ENCODE measurements around the gene RND2. TPM values are rescaled to one million over a fixed set of nuclear protein-coding genes. Genes with fewer than 3 reads are reported as not detected.
A peak's percentile ranks its signal among the peaks of the same experiment; 100 is the strongest.

The RND2 gene
- total and polyA plus RNA-seq, 2 of the 13 experiments (the other 11 are each of a cell fraction or from before 2014, with no cell fraction given): 0.05 to 0.11 TPM

GRCh38 chr17:43021741-43022512 lies 3.1 kb upstream of the RND2 start, which contains the start of gene VAT1 (continued):
- peak; percentile 94 for TF ChIP-seq E2F2 (CRISPR knock-in tag; IDR thresholded peaks at IDR 0.05; ENCODE audit: borderline replicate concordance)
- no peak for TF ChIP-seq SMARCC2 (IDR thresholded peaks at IDR 0.05)
- no peak for TF ChIP-seq FOXJ3 (CRISPR knock-in tag; IDR thresholded peaks at IDR 0.05; ENCODE audit: borderline replicate concordance)
- TF ChIP-seq ZNF569 (CRISPR knock-in tag; IDR thresholded peaks at IDR 0.05; ENCODE audit: borderline replicate concordance): no peak
- TF ChIP-seq PHB2 (IDR thresholded peaks at IDR 0.05; ENCODE audit: partially characterized antibody): no peak
- peak; percentile 95; the same call in 1 of the 2 replicates for TF ChIP-seq ZMYM3 (CRISPR knock-in tag; IDR thresholded peaks at IDR 0.05)
- peak; percentile 79 for TF ChIP-seq SMYD3 (CRISPR knock-in tag; IDR thresholded peaks at IDR 0.05)
- peak; percentile 83; the same call in 1 of the 2 replicates for TF ChIP-seq ZNF232 (CRISPR knock-in tag; IDR thresholded peaks at IDR 0.05; ENCODE audit: borderline replicate concordance)
- peak; percentile 45 for TF ChIP-seq AGO1 (IDR thresholded peaks at IDR 0.05; ENCODE audit: low read depth, low read length, poor library complexity, severe bottlenecking)
- TF ChIP-seq KMT2B (CRISPR knock-in tag; IDR thresholded peaks at IDR 0.05): no peak; the same call in 1 of the 2 replicates
- TF ChIP-seq HIC2 (CRISPR knock-in tag; IDR thresholded peaks at IDR 0.05; ENCODE audit: low read depth): no peak; the same call in 1 of the 2 replicates
- no peak for TF ChIP-seq GTF2F1 (IDR thresholded peaks at IDR 0.05; ENCODE audit: low read length)
- TF ChIP-seq ZNF563 (CRISPR knock-in tag; IDR thresholded peaks at IDR 0.05): peak; percentile 88
- 0 out of 2 replicates have a peak, but pooled peaks have one; percentile 16 for TF ChIP-seq ZNF879 (CRISPR knock-in tag; IDR thresholded peaks at IDR 0.05)
- TF ChIP-seq ONECUT2 (CRISPR knock-in tag; IDR thresholded peaks at IDR 0.05): peak; percentile 31; the same call in 1 of the 2 replicates
- TF ChIP-seq ERF (CRISPR knock-in tag; IDR thresholded peaks at IDR 0.05): peak; percentile 71; the same call in 1 of the 2 replicates
- peak; percentile 88; the same call in 1 of the 2 replicates for TF ChIP-seq ZNF275 (CRISPR knock-in tag; IDR thresholded peaks at IDR 0.05; ENCODE audit: borderline replicate concordance)
- TF ChIP-seq TFDP2 (CRISPR knock-in tag; IDR thresholded peaks at IDR 0.05): no peak
- TF ChIP-seq TRIM24 (CRISPR knock-in tag; IDR thresholded peaks at IDR 0.05): no peak
- TF ChIP-seq BCL3 (CRISPR knock-in tag; IDR thresholded peaks at IDR 0.05): peak; percentile 74
- TF ChIP-seq ZNF121 (CRISPR knock-in tag; IDR thresholded peaks at IDR 0.05): no peak
- peak; percentile 37; the same call in 1 of the 2 replicates for TF ChIP-seq ZNF253 (CRISPR knock-in tag; IDR thresholded peaks at IDR 0.05; ENCODE audit: borderline replicate concordance)
- no peak; the same call in 1 of the 2 replicates for TF ChIP-seq ZNF746 (CRISPR knock-in tag; IDR thresholded peaks at IDR 0.05)

All from HepG2 (cell line).